IMR-90 (cell line): ENCODE data around the gene ITPR2. TPM values are rescaled to one million over a fixed set of nuclear protein-coding genes. Genes with fewer than 3 reads are reported as not detected.

Source experiments
- ATAC-seq: fragments of 200-7000 bp; cut with Tn5 transposase; 2 replicates; pipeline ENCODE4 v1.9.1; 2020; ENCODE audit warnings: low read depth, mild to moderate bottlenecking, moderate library complexity
- BruUV-seq: library from RNA; stranded (reverse); fragments of 400-500 nt; replicated peaks from 2 replicates; lab custom pipeline; 2021; lab: Mats Ljungman, UMichigan
- CTCF ChIA-PET: fragments of 300-600 bp; formaldehyde crosslinking; extraction: SDS; loops from one replicate; lab custom pipeline; 2021; ENCODE audit warnings: antibody characterized with exemption; lab: Yijun Ruan, JAX
- POLR2A ChIA-PET: fragments of 300-600 bp; sonication (Branson Sonifier 250); formaldehyde crosslinking; loops from one replicate; lab custom pipeline; 2022; ENCODE audit warnings: antibody characterized with exemption; ENCODE audit not compliant: unreplicated experiment; lab: Charles Lee
- DNase-seq: peaks from one replicate; pipeline ENCODE4 v3.0.0; 2013
- H2AFZ ChIP-seq: replicated peaks from 2 replicates; pipeline ENCODE3; 2013; ENCODE audit warnings: low read length, mild to moderate bottlenecking; ENCODE audit not compliant: poor library complexity
- H2AK5ac ChIP-seq: 2 replicates; pipeline ENCODE4 v1.6.1; 2013; ENCODE audit warnings: low read depth, low read length, inconsistent platforms
- H2AK9ac ChIP-seq: replicated peaks from 2 replicates; pipeline ENCODE3; 2013; ENCODE audit warnings: mild to moderate bottlenecking, low read depth, low read length, moderate library complexity; ENCODE audit not compliant: poor library complexity
- H2BK120ac ChIP-seq: 2 replicates; pipeline ENCODE4 v1.6.1; 2013; ENCODE audit warnings: low read depth, low read length, inconsistent platforms
- H2BK15ac ChIP-seq: 3 replicates; pipeline ENCODE4 v1.6.1; 2013; ENCODE audit warnings: low read depth, low read length, inconsistent platforms
- H2BK20ac ChIP-seq: 2 replicates; pipeline ENCODE4 v1.6.1; 2013; ENCODE audit warnings: low read depth, mild to moderate bottlenecking, inconsistent platforms, low read length, moderate library complexity
- H2BK5ac ChIP-seq: 2 replicates; pipeline ENCODE4 v1.6.1; 2013; ENCODE audit warnings: mild to moderate bottlenecking, low read depth, low read length, inconsistent platforms; ENCODE audit not compliant: poor library complexity, severe bottlenecking
- H3K14ac ChIP-seq: replicated peaks from 2 replicates; pipeline ENCODE4 v1.6.1; 2013; ENCODE audit warnings: low read depth, low read length, inconsistent platforms
- H3K18ac ChIP-seq: 2 replicates; pipeline ENCODE4 v1.6.1; 2013; ENCODE audit warnings: low read depth, low read length, control low read depth
- H3K23ac ChIP-seq: 2 replicates; pipeline ENCODE4 v1.6.1; 2013; ENCODE audit warnings: low read depth, low read length, inconsistent platforms
- H3K27ac ChIP-seq: 2 replicates; pipeline ENCODE4 v1.5.1; 2013; ENCODE audit warnings: mild to moderate bottlenecking, control low read depth, low read length; ENCODE audit not compliant: insufficient read depth
- H3K27me3 ChIP-seq: 2 replicates; pipeline ENCODE4 v1.6.1; 2013; ENCODE audit warnings: low read length; ENCODE audit not compliant: control insufficient read depth, insufficient read depth
- H3K36me3 ChIP-seq: 2 replicates; pipeline ENCODE4 v1.6.1; 2013; ENCODE audit warnings: low read length, mixed read lengths; ENCODE audit not compliant: control insufficient read depth, insufficient read depth
- H3K4ac ChIP-seq: 2 replicates; pipeline ENCODE4 v1.6.1; 2013; ENCODE audit warnings: low read depth, low read length, inconsistent platforms
- H3K4me1 ChIP-seq: 2 replicates; pipeline ENCODE4 v1.6.1; 2013; ENCODE audit warnings: low read length, mixed read lengths; ENCODE audit not compliant: control insufficient read depth, insufficient read depth
- H3K4me2 ChIP-seq: 2 replicates; pipeline ENCODE4 v1.6.1; 2013; ENCODE audit warnings: low read depth, mild to moderate bottlenecking, control low read depth, low read length, moderate library complexity
- H3K4me3 ChIP-seq: 2 replicates; pipeline ENCODE4 v1.5.1; 2013; ENCODE audit warnings: low read depth, mild to moderate bottlenecking, control low read depth, low read length, moderate library complexity; ENCODE audit not compliant: insufficient read depth
- H3K56ac ChIP-seq: 2 replicates; pipeline ENCODE4 v1.6.1; 2013; ENCODE audit warnings: low read length, inconsistent platforms; ENCODE audit not compliant: insufficient read depth; ENCODE audit errors: extremely low read depth
- H3K79me1 ChIP-seq, 2 experiments: 2 replicates each; pipeline ENCODE4 v1.6.1; 2013; ENCODE audit warnings: low read length in 2 of 2, inconsistent platforms in 1 of 2, low read depth in 1 of 2
- H3K9ac ChIP-seq: 2 replicates; pipeline ENCODE4 v1.6.1; 2013; ENCODE audit warnings: low read depth, low read length, control low read depth
- H3K9me1 ChIP-seq: 2 replicates; pipeline ENCODE4 v1.6.1; 2013; ENCODE audit warnings: low read length, inconsistent platforms; ENCODE audit not compliant: insufficient read depth
- H3K9me3 ChIP-seq: 2 replicates; pipeline ENCODE4 v1.6.1; 2013; ENCODE audit warnings: low read length; ENCODE audit not compliant: control insufficient read depth, insufficient read depth
- H4K20me1 ChIP-seq: 2 replicates; pipeline ENCODE4 v1.6.1; 2013; ENCODE audit warnings: low read length, inconsistent platforms; ENCODE audit not compliant: insufficient read depth
- H4K5ac ChIP-seq: 2 replicates; pipeline ENCODE4 v1.6.1; 2013; ENCODE audit warnings: mild to moderate bottlenecking, low read depth, low read length, control low read depth
- H4K8ac ChIP-seq, 2 experiments: 2 replicates each; pipeline ENCODE4 v1.6.1; 2013; ENCODE audit warnings: low read depth in 2 of 2, low read length in 2 of 2, control low read depth in 1 of 2, inconsistent platforms in 1 of 2
- H4K91ac ChIP-seq: 2 replicates; pipeline ENCODE4 v1.6.1; 2013; ENCODE audit warnings: low read depth, low read length, inconsistent platforms; ENCODE audit not compliant: insufficient read depth
- MAZ ChIP-seq: IDR thresholded peaks from 2 replicates; pipeline ENCODE4 v1.6.1; 2012; ENCODE audit warnings: low read depth, mild to moderate bottlenecking, low read length, improper control_type of control experiment, moderate library complexity, borderline replicate concordance
- SMC3 ChIP-seq: fragments of 150-350 bp; IDR thresholded peaks from 2 replicates; pipeline ENCODE4 v1.6.1; 2016; ENCODE audit warnings: low read depth, mild to moderate bottlenecking, antibody characterized with exemption, low read length, moderate library complexity
- WGBS, 2 experiments: methylation state at CpG; one replicate each; pipeline versions ENCODE4 v1.1.5 to v1.1.7; 2013; ENCODE audit warnings: missing lambda C conversion rate in 2 of 2; ENCODE audit not compliant: insufficient read length in 1 of 2; ENCODE audit errors: extremely low coverage in 2 of 2; 5-methylcytosine and 5-hydroxymethylcytosine counted together
- dilution Hi-C: fragments of 300-500 bp; cut with HindIII; formaldehyde crosslinking; loops from one replicate; pipeline ENCODE4 v1.14.3; 2018; ENCODE audit warnings: low sequenced_read_pairs; ENCODE audit not compliant: unreplicated experiment
- in situ Hi-C: fragments of 300-500 bp; cut with MboI; formaldehyde crosslinking; loops from 3 replicates; pipeline ENCODE4 v1.14.3; 2019; ENCODE audit warnings: low sequenced_read_pairs, inconsistent platforms, mixed read lengths
- intact Hi-C: fragments of 100-400 bp; cut with micrococcal nuclease; formaldehyde crosslinking; loops from 2 replicates; pipeline ENCODE4 v1.10.0; 2022
- polyA plus RNA-seq, 3 experiments: library from polyadenylated mRNA; depleted of rRNA; stranded (reverse); fragments of >200 nt; gene quantifications; 2 replicates each; pipeline ENCODE4 v1.2.3, GENCODE V29; 2012; ENCODE audit warnings: low replicate concordance in 1 of 3
- total RNA-seq: library from RNA; depleted of rRNA; stranded (reverse); fragments of >200 nt; gene quantifications from 2 replicates; pipeline ENCODE4 v1.2.3, GENCODE V29; 2012

The ITPR2 gene
- total and polyA plus RNA-seq, 2 of the 4 experiments (the other 2 are of a cell fraction): 1.2 to 9.0 TPM

DNA sequence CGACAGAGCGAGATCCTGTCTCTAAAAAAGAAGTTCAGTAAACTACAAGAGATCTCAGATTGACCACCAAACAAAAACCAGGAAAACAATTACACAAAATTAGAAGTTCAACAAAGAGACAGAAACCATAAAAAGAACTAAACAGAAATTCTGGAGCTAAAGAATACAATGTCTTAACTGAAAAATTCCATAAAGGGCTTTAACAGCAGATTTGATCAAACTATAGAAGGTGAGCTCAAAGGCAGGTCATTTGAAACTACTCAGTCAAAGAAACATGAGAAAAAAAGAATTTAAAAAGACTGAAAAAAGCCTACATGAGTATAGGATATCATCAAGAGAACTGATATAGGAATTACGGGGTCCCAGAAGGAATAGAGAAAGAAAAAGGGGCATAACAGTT is 71.2 kb downstream of the ITPR2 start:
- H3K9ac ChIP-seq: no peak overlapping the region
- no peaks in the 10 kb centered on the region for H3K4me1 ChIP-seq
- H4K8ac ChIP-seq: no peak overlapping the region
- ChIA-PET CTCF (no interaction called here), POLR2A (no interaction called here)
- H3K27me3 ChIP-seq: no peaks in the 10 kb centered on the region
- H3K56ac ChIP-seq: no peak overlapping the region
- H4K91ac ChIP-seq: no peak overlapping the region
- no peak overlapping the region for H3K27ac ChIP-seq
- H2BK5ac ChIP-seq: no peak overlapping the region
- no peak for ATAC-seq
- TF ChIP-seq MAZ (no peak), SMC3 (no peak)
- no peak overlapping the region for H3K14ac ChIP-seq
- intact Hi-C loops: no loop called here
- DNase-seq: no peak
- BruUV-seq: no TSS peak
- H3K36me3 ChIP-seq: no peaks in the 10 kb centered on the region
- WGBS, 2 experiments: 100% methylated on average over 1 of the region's 3 CpGs; no CpG with 5 or more reads in 1 of the 2 experiments
- H3K9me1 ChIP-seq: no peaks in the 10 kb centered on the region
- no peak overlapping the region for H2AK9ac ChIP-seq
- no peak overlapping the region for H2BK15ac ChIP-seq
- H3K79me1 ChIP-seq: 0 out of 4 replicates have a peak, but pooled peaks cover 0 to 7% of the 10 kb centered on the region in 2 experiments
- H3K4me3 ChIP-seq: no peak overlapping the region
- no peak overlapping the region for H2AFZ ChIP-seq
- H2BK120ac ChIP-seq: no peak overlapping the region
- H2AK5ac ChIP-seq: no peak overlapping the region
- dilution Hi-C loops: no loop called here
- no peak overlapping the region for H2BK20ac ChIP-seq
- in situ Hi-C loops: no loop called here
- H4K5ac ChIP-seq: no peak overlapping the region
- H4K20me1 ChIP-seq: no peaks in the 10 kb centered on the region
- H3K18ac ChIP-seq: no peak overlapping the region
- H3K23ac ChIP-seq: no peak overlapping the region
- H3K4ac ChIP-seq: no peak overlapping the region
- H3K9me3 ChIP-seq: peaks cover 11% of the 10 kb centered on the region
- H3K4me2 ChIP-seq: no peak overlapping the region
